Measurements from ENCODE around the gene DPT. TPM values are rescaled to one million over a fixed set of nuclear protein-coding genes. Genes with fewer than 3 reads are reported as not detected.

Gene DPT
- polyA plus RNA-seq, 1 donor (not counting 4 experiments of a cell fraction or from before 2014, with no cell fraction given): not detected

DNA sequence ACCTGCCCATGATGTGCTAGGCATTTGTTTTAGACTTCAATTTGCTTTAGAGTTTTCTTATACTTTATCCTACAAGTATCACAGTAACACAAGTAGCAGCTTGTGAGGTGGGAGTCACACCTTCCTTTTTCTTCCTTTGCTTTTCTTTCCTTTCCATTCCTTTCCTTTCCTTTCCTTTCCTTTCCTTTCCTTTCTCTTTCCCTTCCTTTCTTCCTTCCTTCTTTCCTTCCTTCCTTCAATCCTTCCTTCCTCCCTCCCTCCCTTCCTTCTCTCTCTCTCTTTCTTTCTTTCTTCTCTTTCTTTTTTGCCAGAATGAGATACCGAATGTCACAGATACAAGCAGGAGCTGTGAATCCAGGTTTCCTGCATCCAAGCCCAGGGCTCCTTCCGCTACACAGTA lies 3.9 kb downstream of the DPT start:
- no peaks in the 10 kb centered on the region for H4K20me1 ChIP-seq (ENCODE audit: control insufficient read depth, extremely low read depth, insufficient read depth, low read length)
- no peaks in the 10 kb centered on the region for H3K4me1 ChIP-seq (ENCODE audit: control insufficient read depth, extremely low read depth, insufficient read depth, low read length)
- FAIRE-seq: no peak
- H3K4me3 ChIP-seq (ENCODE audit: control insufficient read depth in 2 of 3, extremely low read depth in 1 of 3, insufficient read depth in 2 of 3, low read depth in 1 of 3, low read length in 3 of 3): no peak overlapping the region
- H3K27ac ChIP-seq (ENCODE audit: control insufficient read depth, insufficient read depth, low read length): no peak overlapping the region
- DNase-seq (ENCODE audit: low read depth, low spot score): no peak
- dilution Hi-C loops (cut with MboI; ENCODE audit: extremely low pct_ligation_motif_present, low sequenced_read_pairs): no loop called here
- no peaks in the 10 kb centered on the region for H3K9me3 ChIP-seq (ENCODE audit: control insufficient read depth, low read depth, low read length)
- no peaks in the 10 kb centered on the region for H3K27me3 ChIP-seq (ENCODE audit: control insufficient read depth, extremely low read depth, insufficient read depth, low read length)
- H3K36me3 ChIP-seq (ENCODE audit: control insufficient read depth in 2 of 2, extremely low read depth in 1 of 2, insufficient read depth in 2 of 2, low read length in 2 of 2): no peaks in the 10 kb centered on the region
- H3K4me2 ChIP-seq (ENCODE audit: control insufficient read depth, extremely low read depth, insufficient read depth, low read depth, low read length): no peak overlapping the region
- no peaks in the 10 kb centered on the region for H3K9me1 ChIP-seq (ENCODE audit: control insufficient read depth, extremely low read depth, insufficient read depth, low read length)
- H3K79me2 ChIP-seq (ENCODE audit: control insufficient read depth, insufficient read depth, low read length): no peaks in the 10 kb centered on the region
- TF ChIP-seq EZH2 (IDR thresholded peaks at IDR 0.05; ENCODE audit: low read length): no peak
- TF ChIP-seq, protein P1, sequence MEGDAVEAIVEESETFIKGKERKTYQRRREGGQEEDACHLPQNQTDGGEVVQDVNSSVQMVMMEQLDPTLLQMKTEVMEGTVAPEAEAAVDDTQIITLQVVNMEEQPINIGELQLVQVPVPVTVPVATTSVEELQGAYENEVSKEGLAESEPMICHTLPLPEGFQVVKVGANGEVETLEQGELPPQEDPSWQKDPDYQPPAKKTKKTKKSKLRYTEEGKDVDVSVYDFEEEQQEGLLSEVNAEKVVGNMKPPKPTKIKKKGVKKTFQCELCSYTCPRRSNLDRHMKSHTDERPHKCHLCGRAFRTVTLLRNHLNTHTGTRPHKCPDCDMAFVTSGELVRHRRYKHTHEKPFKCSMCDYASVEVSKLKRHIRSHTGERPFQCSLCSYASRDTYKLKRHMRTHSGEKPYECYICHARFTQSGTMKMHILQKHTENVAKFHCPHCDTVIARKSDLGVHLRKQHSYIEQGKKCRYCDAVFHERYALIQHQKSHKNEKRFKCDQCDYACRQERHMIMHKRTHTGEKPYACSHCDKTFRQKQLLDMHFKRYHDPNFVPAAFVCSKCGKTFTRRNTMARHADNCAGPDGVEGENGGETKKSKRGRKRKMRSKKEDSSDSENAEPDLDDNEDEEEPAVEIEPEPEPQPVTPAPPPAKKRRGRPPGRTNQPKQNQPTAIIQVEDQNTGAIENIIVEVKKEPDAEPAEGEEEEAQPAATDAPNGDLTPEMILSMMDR (optimal IDR thresholded peaks at IDR 0.05 in 1 of 3, IDR thresholded peaks at IDR 0.05 in 1 of 3, conservative IDR thresholded peaks at IDR 0.05 in 1 of 3; ENCODE audit: extremely low read depth in 1 of 3, insufficient read depth in 2 of 3, low read length in 3 of 3): no peak
- H2AFZ ChIP-seq (ENCODE audit: control insufficient read depth, low read length): no peak overlapping the region
- no peak overlapping the region for H3K9ac ChIP-seq (ENCODE audit: control insufficient read depth, extremely low read depth, insufficient read depth, low read length)

DNA sequence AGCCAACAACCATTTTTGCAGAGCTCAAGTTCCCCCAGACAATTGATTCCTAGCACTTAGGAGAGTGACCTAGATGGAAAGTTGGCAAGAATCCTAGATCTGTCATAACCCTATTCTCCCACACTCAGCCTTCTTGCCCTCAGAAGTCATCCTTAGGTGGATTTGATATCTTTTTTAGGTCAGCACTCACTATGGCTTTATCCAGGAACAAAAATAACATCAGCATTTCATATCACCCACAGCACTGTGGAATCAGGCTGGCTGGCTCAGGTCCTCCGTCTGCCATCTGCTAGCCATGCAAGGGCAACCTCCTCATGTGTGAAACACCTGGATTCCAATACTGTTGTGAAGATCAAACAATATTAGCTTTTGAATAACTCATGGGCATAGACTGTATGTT lies 6.0 kb downstream of the DPT start:
- FAIRE-seq: no peak

More for the DNA sequence above, 6.0 kb downstream of the DPT start:
- Histone ChIP-seq H4K20me1 (ENCODE audit: control insufficient read depth, extremely low read depth, insufficient read depth, low read length) (no peaks in the 10 kb centered on the region), H3K4me1 (ENCODE audit: control insufficient read depth, extremely low read depth, insufficient read depth, low read length) (peaks cover 13% of the 10 kb centered on the region), H3K9ac (ENCODE audit: control insufficient read depth, extremely low read depth, insufficient read depth, low read length) (no peak overlapping the region), H3K9me1 (ENCODE audit: control insufficient read depth, extremely low read depth, insufficient read depth, low read length) (no peaks in the 10 kb centered on the region), H3K9me3 (ENCODE audit: control insufficient read depth, low read depth, low read length) (no peaks in the 10 kb centered on the region), H3K36me3 (ENCODE audit: control insufficient read depth in 2 of 2, extremely low read depth in 1 of 2, insufficient read depth in 2 of 2, low read length in 2 of 2) (no peaks in the 10 kb centered on the region), H3K27ac (ENCODE audit: control insufficient read depth, insufficient read depth, low read length) (no peak overlapping the region), H3K79me2 (ENCODE audit: control insufficient read depth, insufficient read depth, low read length) (no peaks in the 10 kb centered on the region), H3K27me3 (ENCODE audit: control insufficient read depth, extremely low read depth, insufficient read depth, low read length) (no peaks in the 10 kb centered on the region), H3K4me2 (ENCODE audit: control insufficient read depth, extremely low read depth, insufficient read depth, low read depth, low read length) (no peak overlapping the region), H2AFZ (ENCODE audit: control insufficient read depth, low read length) (no peak overlapping the region), H3K4me3 (ENCODE audit: control insufficient read depth in 2 of 3, extremely low read depth in 1 of 3, insufficient read depth in 2 of 3, low read depth in 1 of 3, low read length in 3 of 3) (no peak overlapping the region)
- no peak for TF ChIP-seq EZH2 (IDR thresholded peaks at IDR 0.05; ENCODE audit: low read length)
- TF ChIP-seq, protein P1 (optimal IDR thresholded peaks at IDR 0.05 in 1 of 3, IDR thresholded peaks at IDR 0.05 in 1 of 3, conservative IDR thresholded peaks at IDR 0.05 in 1 of 3; ENCODE audit: extremely low read depth in 1 of 3, insufficient read depth in 2 of 3, low read length in 3 of 3): no peak
- dilution Hi-C loops (cut with MboI; ENCODE audit: extremely low pct_ligation_motif_present, low sequenced_read_pairs): no loop called here
- DNase-seq (ENCODE audit: low read depth, low spot score): no peak

All from keratinocyte (primary cell).